GM19324 (cell line): Measurements from ENCODE around the gene C1orf185.
"Not testable (repeated sequence)": the region's sequence is repeated elsewhere in the genome, so short reads cannot be mapped to it uniquely, and the experiment has no call there.

Experiments used
- ATAC-seq: cut with Tn5 transposase; IDR thresholded peaks from one replicate; pipeline ENCODE4 v1.9.1; 2021; ENCODE audit warnings: mild to moderate bottlenecking, moderate library complexity; ENCODE audit not compliant: unreplicated experiment, low FRiP score

Gene C1orf185

DNA sequence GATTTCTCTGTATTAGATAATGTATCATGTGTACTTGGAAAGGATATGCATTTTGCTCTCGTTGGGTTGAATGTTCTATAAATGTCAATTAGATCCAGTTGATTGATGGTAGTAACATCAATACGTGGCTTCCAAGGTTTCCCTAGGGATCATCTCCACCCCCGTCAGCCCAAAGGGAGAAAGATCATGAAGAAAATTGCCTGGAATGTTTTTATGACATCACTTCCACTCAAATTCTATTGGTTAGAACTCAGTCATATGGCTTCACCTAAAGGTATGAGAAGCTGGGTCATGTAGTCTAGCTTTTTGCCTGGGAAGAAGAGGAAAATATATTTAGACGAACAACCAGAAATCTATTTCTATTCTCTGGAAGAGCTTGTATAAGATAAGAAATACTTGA, at the start of gene C1orf185:
Gene C1orf185 (plus strand): TSS at position 253 of the 400 bp plus-strand sequence. CDS start 6 bp downstream, at position 259.
- no peak for ATAC-seq

DNA sequence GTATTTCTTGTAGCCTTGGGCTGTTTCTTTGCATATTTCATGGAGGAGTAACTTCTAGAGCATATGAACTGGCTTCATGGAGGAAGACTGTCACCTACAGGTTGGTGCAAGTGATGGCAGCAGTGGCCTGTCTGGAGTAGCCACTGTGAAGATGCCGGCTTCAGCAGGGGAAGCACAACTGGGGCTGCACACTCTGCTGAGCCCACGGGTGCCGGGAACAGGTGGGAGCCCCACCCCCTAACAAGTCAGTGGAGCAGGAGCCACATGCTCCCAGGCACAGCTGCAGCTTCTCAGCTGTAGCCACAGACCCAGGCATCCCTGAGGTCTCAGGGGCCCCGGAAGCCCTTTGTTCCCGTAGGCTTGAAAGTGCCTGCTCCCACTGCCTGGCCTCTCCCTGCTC, 43.2 kb upstream of the C1orf185 start:
- no peak for ATAC-seq

- no peak for ATAC-seq
These were observed 40.7 kb upstream of the C1orf185 start for GRCh38 chr1:51061231-51061918.

DNA sequence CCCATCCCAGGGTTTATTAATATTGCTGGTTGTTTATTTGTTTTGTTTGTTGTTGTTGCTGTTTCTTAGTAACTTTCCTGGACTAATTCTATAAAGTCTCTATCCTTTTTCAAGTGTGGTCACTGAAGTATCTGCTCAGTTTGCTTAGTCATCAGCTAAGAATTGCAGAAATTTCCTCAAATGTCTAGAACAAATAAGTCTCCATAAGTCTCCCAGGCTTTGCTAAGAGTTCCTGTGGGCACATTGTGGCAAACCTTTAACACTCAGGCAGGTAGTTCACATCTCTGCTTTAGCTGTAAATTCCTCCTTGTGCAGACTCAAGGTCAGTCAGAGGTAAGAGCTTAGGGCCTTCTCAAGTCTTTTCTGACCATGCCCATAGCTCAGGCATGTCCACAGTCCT, 38.9 kb upstream of the C1orf185 start:
- no peak for ATAC-seq

DNA sequence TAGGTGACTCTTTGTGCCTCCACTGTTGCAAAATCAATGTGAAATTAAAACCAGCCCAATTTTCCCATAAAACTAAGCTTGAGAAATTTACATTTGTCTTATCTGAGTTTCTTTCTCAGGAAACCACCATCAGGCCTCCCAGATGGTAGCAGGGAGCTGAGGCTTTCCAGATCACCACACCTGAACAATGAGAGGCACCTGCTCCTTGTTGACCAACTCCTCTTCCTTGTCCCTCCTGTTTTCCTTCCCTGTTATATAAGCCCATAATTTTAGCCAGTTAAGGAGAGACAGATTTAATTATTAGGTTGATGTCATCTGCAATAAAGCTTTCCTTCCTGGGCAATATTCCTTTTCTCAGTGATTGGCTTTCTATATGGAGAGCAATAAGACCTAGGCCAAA, 32.0 kb upstream of the C1orf185 start:
- no peak for ATAC-seq

GRCh38 chr1:51070640-51071039, 31.4 kb upstream of the C1orf185 start:
- no peak for ATAC-seq

- no peak for ATAC-seq
These were observed 30.6 kb upstream of the C1orf185 start for GRCh38 chr1:51071291-51072042.

DNA sequence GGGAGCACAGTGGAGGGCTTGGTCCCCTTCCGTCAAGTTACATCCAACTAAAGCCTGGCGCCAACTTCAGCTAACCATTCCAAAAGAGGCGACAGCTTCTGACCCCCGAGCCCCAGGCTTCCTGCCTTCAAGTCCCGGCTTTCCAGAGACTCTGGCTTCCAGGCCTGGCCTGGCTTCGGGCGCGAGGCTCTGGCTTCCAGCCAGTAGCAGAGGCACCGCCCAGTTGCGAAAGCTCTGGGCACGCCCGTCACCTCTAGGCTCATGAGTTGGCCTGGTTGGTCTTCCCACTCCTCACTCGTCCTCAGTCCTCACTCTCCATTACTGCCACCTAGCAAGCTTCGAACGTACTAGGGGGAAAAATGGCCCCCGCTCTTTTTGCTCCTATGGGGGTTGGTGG, 30.0 kb upstream of the C1orf185 start:
- ATAC-seq = no peak

GRCh38 chr1:51072651-51073050, 29.4 kb upstream of the C1orf185 start:
- ATAC-seq = no peak

DNA sequence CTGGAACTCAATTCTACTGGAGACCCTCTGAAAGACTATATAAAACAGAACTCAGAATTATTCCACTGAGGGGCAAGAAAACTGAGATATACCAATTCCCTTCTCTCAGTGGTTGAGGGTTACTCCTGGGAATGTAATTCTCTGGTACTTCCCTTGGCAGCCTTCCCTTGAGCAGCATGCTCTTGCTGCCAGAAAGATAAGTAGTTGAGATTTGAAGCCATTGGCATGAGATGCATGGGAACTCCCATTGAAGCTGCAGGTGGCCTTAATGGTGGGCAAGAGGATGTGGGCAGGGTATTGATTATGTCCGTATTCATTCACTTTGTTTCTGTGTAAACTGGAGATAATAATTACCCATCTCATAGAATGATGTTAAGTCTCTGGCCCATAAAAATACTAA, 28.6 kb upstream of the C1orf185 start:
- no peak for ATAC-seq

DNA sequence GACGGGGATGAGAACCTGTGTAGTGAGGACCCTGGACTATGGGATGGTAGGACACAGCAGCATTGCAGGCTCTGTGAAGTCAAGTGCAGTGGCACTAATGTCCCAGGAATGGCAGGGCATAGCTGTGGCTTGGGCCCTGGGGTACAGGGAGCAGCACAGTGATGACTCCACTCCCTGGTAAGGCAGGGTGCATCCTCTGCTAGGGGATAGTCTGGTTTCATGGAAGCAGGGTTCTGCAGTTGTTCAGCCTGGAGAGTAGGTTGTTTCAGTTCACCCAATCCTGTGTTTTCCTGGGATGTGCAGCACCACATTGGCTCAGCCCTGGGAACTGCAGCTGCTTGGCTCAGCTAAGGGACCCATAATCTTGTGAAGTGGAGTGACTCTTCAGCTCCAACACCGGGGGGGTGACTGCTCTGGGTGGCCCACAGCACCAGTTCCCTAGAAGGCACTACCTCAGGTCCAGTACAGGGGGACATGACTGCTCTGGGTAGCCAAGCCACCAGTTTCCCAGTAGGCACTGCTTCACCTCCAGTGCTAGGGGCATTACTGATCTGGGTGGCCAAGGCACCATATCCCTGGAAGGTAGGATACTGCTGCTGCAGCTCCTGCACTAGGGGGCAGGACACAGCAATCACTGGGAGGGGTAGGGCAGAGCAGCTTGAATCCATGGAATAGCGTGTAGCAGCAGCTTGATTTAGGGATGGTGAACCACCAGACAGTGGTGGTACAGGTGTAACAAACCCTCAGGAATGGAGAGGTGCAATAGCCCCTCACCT, 15.3 kb upstream of the C1orf185 start:
- no peak for ATAC-seq

DNA sequence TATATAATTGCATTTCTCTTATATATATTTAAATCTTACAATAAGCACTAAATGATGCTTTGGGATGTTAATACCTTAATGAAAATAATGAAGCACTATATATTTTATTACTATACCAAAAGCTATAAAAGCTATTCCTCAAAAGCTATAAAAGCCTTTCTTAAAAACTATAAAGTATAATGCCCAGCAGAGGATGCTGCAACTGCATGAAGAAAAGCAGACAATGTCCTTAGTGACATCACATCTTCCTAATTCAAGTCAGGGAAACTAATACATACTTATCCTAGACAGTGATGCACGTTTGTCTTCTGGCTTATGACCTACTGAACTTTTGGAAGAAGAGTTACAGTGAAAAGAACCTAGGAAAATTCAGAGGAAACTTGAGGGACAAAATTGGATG, 13.6 kb upstream of the C1orf185 start:
- ATAC-seq = no peak

DNA sequence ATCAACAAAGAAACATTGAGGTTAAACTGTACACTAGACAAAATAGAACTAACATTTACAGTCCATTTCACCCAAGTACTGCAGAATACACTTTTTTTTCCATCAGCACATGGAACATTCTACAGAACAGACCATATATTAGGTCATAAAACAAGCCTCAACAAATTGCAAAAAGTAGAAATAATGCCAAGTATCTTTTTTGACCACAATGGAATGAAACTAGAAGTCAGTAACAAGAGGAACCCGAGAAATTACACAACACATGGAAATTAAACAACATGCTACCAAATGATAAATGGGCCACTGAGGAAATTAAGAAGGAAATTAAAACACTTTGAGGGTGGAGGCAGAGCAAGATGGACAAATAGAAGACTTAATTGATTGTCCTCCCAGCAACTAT, 8.4 kb upstream of the C1orf185 start:
- ATAC-seq = no peak

DNA sequence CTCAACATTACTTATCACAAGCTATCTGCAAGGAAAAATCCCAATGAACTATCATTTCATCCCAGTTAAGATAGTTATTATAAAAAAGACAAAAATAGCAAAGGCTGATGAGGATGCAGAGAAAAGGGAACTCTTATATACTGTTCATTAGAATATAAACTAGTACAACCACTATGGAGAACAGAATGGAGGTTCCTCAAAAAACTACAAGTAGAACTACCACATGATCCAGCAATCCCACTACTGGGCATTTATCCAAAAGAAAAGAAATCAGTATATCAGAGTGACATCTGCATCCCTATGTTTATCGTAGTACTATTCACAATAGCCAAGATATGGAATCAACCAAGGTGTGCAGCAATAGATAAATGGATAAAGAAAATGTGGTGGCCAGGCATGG, 4.9 kb upstream of the C1orf185 start:
- ATAC-seq = no peak

GRCh38 chr1:51100264-51100880, 1.7 kb upstream of the C1orf185 start:
- no peak for ATAC-seq

DNA sequence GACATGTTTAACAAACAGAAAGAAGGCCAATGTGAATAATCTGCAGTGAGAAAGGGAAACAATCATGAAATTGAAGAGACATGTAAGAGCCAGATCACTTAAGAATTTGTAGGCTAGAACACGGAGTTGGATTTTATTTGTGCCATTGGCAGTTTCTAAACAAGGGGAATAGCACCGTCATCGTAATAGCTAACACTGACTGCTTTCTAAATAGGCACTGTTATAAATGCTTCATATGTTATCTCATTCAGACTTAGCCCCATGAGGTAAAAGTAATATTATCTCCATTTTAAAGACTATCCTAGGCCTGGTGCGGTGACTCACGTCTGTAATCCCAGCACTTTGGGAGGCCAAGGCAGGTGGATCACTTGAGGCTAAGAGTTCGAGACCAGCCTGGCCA, 12.1 kb downstream of the C1orf185 start:
- no peak for ATAC-seq

DNA sequence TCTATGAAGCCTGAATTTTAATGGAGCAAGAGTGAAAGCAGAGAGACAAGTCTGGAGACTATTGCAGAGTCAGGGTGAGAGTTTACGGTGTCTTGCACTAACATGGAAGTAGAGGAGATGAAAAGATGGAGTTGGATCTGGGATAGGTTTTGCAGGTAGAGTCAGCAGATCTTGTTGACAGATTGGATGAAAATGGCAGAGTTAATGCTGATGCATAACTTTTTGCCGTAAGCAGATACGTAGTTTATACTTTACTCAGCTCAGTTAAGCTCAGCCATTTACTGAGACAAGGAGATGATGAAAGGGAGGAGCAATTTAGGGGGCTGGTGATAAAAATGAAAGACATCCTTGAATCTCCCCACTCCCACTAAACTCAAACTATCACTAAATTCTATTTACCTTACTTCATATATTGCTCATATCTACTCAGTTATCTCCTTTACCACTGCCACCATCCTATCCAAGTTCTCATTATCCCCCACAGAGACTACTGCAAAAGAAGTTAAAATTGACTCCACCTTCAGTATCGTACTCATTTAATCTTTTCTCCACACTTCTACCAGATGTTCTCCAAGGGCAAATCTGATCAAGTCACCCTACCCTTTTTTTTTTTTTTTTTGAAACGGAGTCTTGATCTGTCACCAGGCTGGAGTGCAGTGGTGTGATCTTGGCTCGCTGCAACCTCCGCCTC, 13.8 kb downstream of the C1orf185 start:
- no peak for ATAC-seq

- ATAC-seq = no peak
These were observed 17.3 kb downstream of the C1orf185 start for GRCh38 chr1:51119331-51119730.

- no peak for ATAC-seq
These were observed 18.6 kb downstream of the C1orf185 start for GRCh38 chr1:51120629-51121028.

DNA sequence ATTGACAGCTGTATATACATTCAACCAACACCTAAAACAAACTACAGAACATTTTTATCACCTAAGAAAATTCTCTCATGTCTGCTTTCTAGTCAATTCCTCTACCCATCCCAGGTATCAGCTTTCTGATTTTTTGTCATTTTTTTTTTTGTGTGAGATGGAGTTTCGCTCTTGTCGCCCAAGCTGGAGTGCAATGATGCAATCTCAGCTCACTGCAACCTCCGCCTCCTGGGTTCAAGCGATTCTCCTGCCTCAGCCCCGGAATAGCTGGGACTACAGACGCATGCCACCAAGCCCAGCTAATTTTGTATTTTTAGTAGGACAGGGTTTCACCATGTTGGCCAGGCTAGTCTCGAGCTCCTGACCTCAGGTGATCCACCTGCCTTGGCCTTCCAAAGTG, 25.1 kb downstream of the C1orf185 start:
- ATAC-seq = not testable (repeated sequence)
